NCI-H2227 treated with DMSO at 0.1 percent for 48 hours (cell line): ENCODE measurements around the gene SLC26A11.
A peak's percentile ranks its signal among the peaks of the same experiment; 100 is the strongest.
"Not testable (repeated sequence)": the region's sequence is repeated elsewhere in the genome, so short reads cannot be mapped to it uniquely, and the experiment has no call there.

Experiments used
- DNase-seq: peaks from one replicate; lab custom pipeline; 2025; lab: John Stamatoyannopoulos, UW

The SLC26A11 gene

GRCh38 chr17:80262291-80262690 lies 42.1 kb downstream of the SLC26A11 start:
- DNase-seq = no peak

- DNase-seq = no peak
Measured at GRCh38 chr17:80262775-80263244, 42.6 kb downstream of the SLC26A11 start.

GRCh38 chr17:80263253-80264204 lies 43.3 kb downstream of the SLC26A11 start:
- DNase-seq = peak; percentile 47

GRCh38 chr17:80264205-80265075 lies 44.2 kb downstream of the SLC26A11 start:
- no peak for DNase-seq

GRCh38 chr17:80265205-80266068 lies 45.2 kb downstream of the SLC26A11 start:
- no peak for DNase-seq

GRCh38 chr17:80267391-80267790 lies 47.2 kb downstream of the SLC26A11 start:
- no peak for DNase-seq

- no peak for DNase-seq
Measured at GRCh38 chr17:80268427-80268826, 48.2 kb downstream of the SLC26A11 start.

- DNase-seq = no peak
Measured at GRCh38 chr17:80269405-80269807, 49.2 kb downstream of the SLC26A11 start.

GRCh38 chr17:80270104-80270503 lies 49.9 kb downstream of the SLC26A11 start:
- DNase-seq = no peak

GRCh38 chr17:80270836-80271235 lies 50.6 kb downstream of the SLC26A11 start:
- no peak for DNase-seq

GRCh38 chr17:80272366-80272765 lies 52.1 kb downstream of the SLC26A11 start:
- DNase-seq = no peak

- no peak for DNase-seq
Measured at GRCh38 chr17:80274331-80274730, 54.1 kb downstream of the SLC26A11 start.

GRCh38 chr17:80274871-80275449 lies 54.7 kb downstream of the SLC26A11 start:
- no peak for DNase-seq

- DNase-seq = not testable (repeated sequence)
Measured at GRCh38 chr17:80275857-80276256, 55.6 kb downstream of the SLC26A11 start.

GRCh38 chr17:80277751-80278671 lies 57.8 kb downstream of the SLC26A11 start:
- DNase-seq = no peak

- DNase-seq = no peak
Measured at GRCh38 chr17:80279895-80280294, 59.7 kb downstream of the SLC26A11 start.

GRCh38 chr17:80281516-80281915 lies 61.3 kb downstream of the SLC26A11 start:
- DNase-seq = no peak

GRCh38 chr17:80283116-80283852 lies 63.1 kb downstream of the SLC26A11 start:
- no peak for DNase-seq

GRCh38 chr17:80284631-80285030 lies 64.4 kb downstream of the SLC26A11 start:
- DNase-seq = no peak
